ENCODE data around the gene SUSD6.

Gene SUSD6

DNA sequence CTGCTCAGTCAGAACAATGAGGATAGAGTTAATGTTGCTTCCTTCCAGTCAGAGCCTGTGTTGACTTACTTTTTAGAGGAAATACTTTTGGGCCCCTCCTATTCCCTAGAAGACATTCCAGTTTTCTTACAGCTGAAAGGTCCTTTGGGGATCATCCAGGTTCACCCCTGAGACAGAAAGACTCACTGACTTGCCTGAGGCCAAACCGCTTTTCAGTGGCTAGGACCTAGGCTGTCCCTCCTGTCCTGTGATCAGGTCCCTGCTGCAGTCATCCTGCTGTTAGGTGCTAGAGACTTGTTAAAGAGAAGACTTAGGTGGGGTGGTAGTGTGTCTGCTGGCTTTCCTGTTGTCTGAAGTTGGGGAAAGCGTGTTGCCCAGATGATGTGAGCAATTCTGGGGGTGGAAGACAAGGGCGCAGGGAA, 39.6 kb downstream of the SUSD6 start:
- DNase-seq (ENCODE audit: low read depth in 2 of 2) = no peak

DNA sequence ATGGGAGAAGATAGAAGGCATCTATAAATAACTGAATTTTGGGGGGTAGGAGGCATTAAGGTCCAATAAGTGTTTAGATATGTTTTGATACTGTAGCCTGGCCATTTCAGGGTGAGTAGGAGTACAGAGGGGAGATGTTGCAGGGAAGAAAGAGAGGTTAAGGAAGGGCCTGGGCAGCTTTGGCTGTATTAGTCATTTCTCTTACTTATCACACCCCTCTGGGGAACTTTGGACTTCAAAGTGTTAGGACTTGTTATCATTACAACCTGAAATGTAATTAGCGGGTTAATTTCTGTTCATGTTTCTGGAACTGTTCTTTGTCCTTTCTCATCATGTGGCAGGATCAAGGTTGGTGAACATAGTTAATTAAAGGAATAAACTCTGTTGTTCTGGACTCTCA, 40.3 kb downstream of the SUSD6 start:
- no peak for DNase-seq (ENCODE audit: low read depth in 2 of 2)

DNA sequence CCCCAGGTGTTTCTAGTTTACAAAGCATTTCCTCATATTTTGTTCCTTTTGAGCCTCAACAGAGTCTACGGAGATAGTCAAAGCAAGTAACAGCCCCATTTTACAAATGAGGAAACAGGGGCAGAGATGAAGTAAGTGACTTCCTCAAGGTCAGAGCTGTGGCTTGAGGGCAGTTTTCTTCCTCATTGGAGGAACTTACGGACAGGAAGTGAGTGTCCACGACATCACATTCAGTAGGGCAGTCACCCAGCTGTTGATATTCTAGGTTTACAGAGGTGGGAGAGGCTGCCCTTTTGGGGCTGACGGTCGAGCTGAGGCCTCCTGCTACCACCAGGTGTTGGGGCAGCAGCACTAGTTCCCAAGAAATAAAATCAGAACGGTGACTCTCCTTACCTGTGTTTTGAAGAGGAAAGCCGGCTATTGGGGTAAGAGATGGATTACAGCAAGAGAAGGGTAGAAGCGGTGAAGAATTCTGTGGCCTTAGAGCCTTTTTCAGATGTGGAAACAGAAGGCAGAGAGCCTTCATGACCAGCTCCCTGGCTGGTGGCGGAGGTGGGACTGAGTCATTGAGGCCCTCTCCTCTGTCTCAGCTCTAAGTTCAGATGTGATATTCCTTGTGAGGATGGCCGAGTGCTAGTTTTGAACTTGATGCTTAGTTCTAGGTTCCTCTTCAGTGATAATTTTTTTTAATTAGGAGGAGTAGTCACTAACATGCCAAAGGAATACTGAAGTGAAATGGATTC, 41.7 kb downstream of the SUSD6 start:
- no peak for DNase-seq (ENCODE audit: low read depth in 2 of 2)

DNA sequence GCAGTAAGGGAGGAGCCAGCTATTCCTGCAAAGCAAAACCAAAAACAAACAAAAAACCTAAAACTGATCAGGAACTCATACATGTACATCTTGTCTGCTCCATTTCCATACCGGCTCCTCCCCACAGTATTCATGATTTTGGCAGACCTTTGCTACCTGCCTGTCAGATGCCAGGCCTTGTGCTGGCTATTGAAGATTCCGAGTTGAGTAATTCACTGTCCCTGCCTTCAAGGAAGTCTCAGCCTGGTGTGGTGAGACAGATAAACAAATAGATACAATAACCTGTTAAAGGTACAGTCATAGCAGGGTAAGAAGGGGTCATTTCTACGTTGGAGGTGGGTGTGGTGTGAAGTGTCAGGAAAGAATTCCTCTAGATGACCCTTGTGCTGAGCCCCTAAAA, 42.7 kb downstream of the SUSD6 start:
- DNase-seq (ENCODE audit: low read depth in 2 of 2) = no peak

DNA sequence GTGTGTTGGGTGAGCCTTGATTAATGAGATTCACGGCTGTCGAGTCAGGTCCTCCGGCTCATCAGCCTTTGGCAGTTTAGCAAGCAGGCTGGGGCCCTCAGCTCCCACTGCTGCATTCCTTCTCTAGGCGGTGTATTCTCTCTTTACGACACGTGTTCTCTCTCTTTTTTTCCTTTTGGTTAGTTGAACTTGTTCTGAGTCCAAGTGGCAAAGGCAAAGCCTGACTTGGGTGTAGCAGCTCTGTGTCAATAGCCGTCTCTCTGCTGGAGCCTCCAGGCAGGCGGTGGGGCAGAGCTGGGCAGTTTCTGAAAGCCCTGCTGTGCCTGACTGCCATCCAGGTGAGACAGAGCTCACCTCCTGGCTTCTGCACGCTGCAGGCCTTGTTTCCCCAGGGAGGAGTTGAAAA, 46.6 kb downstream of the SUSD6 start:
- DNase-seq (ENCODE audit: low read depth in 2 of 2) = no peak

DNA sequence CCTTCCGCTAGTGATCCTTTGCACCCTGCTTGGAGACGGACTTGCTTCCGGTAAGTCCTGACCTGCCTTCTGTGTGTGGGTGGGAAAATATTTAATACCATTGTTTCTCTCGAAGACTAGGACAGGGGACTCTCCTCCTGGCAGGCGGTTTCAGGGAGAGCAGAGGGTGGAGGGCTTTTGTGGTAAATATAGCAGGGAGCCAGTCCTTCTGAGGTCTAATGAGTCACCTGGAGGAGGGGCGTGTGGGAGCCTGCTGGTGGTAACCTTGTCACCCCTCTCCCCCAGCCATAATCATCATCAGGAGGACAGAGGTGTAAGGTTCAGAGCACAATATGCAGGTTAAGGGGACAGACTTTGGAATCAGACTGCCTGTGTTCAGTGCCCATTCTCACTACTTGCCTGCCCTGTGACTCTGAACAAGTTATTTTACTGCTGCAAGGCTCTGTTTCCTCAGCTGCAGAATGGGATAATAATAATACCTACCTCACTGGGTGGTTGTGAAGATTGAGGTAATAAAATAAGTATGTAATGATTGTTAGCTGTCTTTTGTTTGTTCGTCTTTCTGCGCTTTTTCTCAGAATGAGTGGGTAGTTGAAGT, 47.4 kb downstream of the SUSD6 start:
- DNase-seq (ENCODE audit: low read depth in 2 of 2) = no peak

DNA sequence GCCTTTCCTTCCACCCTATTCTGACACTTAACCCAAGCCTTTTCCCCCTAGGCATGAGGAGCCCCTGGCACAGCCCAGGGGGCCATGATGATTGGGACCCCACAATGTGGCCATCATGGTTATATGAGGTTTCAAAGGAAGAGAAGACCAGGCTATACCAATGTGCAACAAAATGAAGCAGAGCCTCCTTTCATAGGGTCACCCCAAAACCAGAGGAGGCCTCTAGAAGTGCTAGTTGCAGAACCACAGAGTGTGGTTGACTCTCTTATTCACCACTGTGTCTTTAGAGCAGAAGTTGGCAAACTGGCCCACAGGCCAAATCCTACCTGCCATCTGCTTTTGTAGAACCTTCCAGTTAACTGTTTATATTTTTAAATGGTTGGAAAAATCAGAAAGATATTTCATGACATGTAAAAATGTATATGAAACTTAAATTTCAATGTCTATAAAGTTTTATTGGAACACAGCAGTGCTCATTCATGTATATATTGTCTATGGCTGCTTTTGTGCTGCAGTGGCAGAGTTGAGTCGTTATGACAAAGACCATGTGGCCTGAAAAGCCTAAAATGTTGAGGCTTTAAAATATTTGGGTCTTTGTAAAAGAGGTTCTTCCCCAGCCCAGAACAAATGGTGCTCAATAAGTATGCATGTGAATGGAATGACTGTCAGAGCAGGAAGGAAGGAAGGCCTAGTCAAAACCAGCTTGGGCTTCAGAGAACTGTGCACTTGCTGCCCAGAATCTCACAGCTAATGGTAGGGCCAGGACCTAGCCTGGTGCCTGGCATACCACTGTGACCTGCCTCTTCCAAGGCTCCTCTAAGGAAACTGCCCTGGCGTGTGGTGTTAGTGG, 49.2 kb downstream of the SUSD6 start:
- DNase-seq (ENCODE audit: low read depth in 2 of 2) = no peak

DNA sequence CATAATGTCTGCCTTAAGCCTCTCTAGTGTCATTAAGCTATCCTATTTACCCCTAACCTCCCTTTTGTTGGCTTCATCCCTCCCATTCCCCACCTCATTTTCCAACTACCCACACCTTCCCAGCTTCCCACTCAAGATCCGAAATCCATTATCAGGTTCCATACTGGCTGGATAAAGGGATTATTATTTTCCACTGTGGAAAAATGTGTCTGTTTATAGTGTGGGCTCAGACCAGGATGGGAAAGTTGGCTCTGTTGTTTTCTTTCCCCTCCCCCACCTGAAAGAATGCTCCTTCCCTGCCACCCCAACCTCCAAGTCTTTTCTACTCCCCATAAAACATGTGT, 49.8 kb downstream of the SUSD6 start:
- DNase-seq (ENCODE audit: low read depth in 2 of 2) = no peak

DNA sequence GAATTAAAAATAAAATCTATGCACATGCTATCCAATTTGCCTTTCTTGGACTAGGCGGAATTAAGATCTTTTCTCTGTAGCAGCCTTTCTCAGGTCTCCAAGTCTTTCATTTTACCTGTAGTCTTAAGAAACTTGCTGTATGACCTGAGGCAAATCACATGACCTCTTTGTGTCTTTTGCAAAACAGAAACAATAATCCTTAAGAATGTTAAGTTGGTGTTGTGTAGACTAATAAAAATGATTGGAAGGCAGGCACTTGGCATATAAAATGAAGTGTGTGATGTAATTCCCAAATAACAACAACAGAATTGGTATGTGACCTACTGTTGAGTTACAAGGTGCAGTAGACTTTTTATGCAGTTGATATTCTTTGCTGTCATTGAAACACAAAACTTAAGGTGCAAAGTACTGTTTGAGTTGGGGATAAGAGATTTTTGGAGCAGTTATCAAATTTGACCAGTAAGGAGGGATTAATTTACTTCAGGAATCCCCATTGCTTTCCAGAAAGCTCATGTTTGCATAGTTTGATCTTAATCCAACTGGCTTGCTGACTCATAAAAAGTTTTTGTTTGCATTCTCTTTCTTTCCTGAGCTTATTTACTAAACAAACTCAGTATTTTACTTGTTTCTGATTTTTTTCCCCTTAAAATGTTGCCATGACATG, 51.4 kb downstream of the SUSD6 start:
- no peak for DNase-seq (ENCODE audit: low read depth in 2 of 2)

DNA sequence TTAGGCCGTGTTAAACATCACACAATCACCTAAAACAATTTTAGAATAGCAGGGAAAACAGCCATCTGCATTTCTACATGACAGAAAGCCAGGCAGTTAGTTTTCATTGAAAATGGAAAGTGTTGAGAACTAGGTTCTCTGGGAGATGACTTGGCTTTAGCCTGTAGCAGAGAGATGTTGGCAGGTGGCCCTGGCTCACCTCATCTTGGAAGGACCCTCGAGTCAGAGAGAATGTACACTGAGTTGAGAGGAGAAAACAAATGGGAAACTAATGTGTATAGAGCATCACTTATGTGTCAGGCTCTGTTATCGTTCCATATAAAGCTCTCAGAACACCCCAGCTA, 51.9 kb downstream of the SUSD6 start:
- DNase-seq (ENCODE audit: low read depth in 2 of 2) = no peak

DNA sequence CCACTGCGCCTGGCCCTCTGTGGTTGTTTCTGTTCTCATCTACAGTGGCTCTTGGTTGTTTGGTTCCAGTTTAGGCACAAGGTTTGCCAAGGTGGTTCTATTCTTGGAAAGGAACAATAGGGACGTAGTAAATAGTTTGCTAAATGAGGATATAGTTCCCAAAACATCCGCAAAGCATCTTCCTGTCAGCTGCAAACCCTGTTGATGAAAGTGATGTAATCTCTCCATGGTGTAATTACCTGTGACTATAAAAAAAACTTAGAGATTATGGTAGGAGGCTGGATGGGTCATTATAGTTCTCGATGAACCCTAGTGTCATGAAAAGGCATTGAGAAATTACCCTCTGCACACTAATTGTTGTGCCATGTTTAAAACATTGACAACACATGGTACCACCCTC, 52.9 kb downstream of the SUSD6 start:
- DNase-seq (ENCODE audit: low read depth in 2 of 2) = no peak

DNA sequence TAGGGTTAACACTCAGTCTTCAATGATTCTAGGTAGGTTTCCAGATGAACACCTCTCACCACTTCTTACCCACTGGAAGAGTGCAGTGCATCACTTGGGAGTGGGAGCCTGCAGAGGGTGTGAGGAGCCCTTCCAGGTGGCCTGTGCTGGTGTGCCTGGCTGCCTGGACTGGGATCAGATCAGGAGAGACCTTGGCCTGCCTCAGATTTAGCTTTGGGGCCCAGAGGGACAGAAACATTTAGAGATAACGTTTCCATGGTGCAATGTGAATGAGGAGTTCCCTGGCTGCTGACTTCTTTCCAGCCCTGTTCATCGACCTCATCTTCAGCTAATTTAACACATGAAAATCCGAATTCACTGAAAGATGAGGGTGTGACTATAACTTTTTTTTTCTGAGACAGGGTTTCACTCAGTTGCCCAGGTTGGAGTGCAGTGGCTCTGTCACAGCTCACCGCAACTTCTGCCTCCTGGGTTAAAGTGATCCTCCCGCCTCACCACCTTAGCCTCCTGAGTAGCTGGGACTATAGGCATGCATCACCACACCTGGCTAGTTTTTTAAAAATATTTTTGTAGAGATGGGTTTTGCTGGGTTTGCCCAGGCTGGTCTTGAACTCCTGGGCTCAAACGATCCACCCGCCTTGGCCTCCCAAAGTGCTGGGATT, 53.6 kb downstream of the SUSD6 start:
- no peak for DNase-seq (ENCODE audit: low read depth in 2 of 2)

DNA sequence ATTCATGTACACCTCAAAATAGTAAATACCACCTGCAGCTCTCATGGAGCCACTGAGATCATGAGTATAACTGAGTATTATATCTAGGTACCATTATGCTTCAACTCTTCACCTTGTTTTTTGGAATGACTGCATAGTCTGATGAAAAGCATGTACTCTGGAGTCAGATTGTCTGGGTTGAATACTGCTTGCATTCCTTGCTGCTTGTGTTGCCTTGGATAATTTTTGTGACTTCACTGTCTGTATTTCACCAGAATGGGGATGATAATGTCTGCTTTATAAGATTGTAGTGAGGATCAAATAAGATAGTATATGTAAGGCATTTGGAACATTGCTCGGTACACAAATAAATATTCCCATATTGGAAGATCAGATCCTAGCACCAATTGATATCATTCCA, 54.2 kb downstream of the SUSD6 start:
- no peak for DNase-seq (ENCODE audit: low read depth in 2 of 2)

DNA sequence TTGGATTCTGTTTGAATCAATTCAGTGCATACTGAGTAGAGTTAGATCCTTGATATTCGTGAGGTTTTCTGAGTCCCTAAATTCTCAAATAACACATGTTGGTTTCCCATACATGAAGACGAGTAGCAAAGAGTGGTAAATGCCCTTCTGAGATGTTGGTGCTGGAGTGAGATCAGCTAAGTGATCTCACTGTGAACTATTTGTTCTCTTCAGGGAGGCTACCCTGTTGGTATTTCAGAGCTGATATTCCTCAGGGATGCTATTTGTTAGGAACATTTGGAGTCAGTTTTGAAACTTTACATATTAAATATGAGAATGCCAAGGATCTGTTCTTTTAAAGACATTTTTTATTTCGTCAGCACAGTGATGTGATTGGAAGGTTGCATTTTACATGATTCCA, 54.7 kb downstream of the SUSD6 start:
- DNase-seq (ENCODE audit: low read depth in 2 of 2) = no peak

DNA sequence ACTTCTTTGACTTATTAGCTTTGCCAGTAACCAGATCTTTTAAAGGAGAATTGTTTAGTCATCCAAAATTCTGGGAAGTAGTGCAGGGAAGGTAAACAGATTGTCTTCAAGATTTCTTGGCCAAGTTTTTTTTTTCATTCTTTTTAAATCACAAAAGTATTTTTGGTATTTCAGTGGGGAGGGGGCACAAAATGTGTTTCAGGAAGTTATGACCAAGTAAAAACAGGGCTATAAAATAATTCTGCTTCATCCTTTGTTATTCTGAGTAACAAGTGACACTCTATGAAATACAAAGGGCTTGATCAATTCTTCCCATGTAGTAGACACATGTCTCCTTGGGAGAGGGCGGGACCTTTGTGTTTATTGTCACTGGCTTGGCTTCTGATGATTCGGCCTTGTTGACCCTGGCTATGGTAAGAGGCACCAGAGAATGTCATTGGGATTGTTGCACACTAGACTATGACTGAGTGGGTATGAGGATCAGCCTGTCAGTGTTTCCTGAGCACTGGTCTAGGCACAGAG, 55.4 kb downstream of the SUSD6 start:
- DNase-seq (ENCODE audit: low read depth in 2 of 2) = no peak

DNA sequence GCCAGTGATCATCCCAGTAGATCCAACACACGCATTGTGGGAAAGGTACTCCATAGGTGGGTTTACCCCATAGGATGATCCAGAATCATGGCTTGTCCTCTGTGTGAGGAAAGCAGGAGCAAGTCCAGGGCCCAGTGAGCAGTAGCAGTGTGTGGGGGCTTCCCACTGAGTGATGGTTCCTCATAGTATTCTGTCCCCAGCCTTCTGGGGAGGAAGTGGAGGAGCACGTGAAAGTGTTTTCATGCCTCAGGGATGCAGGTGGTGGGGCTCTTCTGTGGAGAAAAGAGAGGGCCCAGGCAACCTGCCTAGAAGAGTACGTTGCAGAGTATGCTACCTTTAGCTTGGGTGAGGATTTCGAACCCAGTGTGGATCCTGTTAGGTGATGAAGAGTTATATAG, 56.5 kb downstream of the SUSD6 start:
- DNase-seq (ENCODE audit: low read depth in 2 of 2) = no peak

DNA sequence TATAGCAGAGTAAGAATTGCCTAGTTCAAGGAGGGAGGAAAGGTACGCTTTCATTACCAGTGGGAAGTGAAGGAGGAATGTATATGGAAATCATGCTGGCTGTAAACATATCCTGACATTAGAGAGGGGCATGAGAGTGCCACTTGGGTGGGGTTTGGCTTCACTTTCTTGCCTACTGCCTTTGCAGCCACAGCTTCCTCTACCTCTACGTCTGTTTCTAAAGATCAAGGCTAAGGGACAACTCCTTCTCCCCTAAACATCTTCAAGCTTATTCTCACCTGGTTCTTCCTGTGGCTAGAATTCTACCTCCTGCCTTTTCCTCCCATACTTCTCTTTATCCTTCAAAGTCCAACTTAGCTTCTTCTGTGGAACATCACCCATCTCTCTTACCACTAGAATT, 58.0 kb downstream of the SUSD6 start:
- no peak for DNase-seq (ENCODE audit: low read depth in 2 of 2)

DNA sequence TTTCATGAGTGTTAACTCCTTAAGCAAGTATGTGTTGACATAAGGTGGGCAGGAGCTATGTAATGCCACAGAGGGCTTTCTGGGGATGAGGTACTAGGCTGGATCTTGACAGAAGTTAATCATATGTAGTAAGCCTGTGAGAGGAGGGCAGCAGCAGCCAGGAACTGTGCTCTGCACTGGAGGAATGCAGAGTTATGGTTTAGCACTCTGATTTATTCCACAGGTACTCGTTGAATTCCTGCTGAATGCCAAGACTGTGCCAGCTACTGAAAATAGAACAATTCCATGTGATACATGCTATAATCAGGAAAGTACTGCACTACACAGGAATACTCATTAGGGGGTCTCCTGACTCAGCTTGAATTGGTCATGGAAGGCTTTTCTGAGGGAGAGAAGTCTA, 58.7 kb downstream of the SUSD6 start:
- DNase-seq (ENCODE audit: low read depth in 2 of 2) = no peak

DNA sequence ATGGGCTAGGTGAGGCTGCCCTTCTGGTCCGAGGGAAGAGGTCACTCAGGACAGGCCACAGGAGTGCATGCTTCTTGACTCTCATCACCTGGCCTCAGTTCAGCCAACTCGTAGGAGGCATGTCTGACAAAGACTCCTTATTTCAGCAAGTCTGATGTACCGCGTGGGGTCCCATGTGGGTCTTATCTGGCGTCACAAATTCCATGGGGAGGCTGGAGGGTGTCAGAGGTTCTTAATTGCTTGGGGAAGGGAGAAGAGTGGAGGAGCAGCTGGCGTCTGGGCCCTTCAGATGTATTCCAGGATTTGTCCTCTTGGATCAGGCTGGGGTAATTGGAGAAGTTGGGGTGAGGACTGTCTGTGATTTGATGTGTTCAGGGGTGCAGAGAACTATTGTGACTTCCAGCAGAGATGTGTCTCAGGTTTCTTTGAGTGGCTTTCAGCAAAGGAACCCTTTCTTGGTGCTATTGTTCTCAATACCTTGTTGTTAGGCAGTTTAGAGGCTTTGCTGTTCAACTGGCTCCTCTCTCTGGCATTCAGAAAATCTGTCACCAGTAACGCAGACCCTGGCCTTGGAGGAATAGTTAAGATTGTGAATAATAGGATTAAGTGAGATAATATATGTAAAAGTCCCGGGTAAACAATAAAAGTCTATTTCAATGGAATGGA, 60.1 kb downstream of the SUSD6 start:
- no peak for DNase-seq (ENCODE audit: low read depth in 2 of 2)

DNA sequence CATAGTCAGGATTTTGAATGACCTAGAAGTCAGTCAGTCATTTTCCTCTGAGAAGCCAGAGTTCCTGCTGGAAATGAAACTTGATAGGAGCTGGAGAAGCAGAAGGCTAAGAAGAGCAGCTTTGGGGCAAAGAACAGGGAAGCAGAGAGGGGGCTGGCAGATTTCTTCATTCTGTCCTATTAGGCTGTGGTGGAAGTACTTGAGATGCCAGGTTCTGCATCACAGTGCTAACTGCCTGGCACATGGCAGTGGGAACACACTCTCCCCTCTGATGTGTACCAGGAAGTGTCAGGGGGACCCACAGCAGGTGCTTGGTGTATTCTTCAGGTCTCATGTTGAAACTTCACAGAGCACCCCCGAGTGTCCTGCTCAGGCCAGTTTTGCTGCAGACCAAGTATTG, 61.0 kb downstream of the SUSD6 start:
- no peak for DNase-seq (ENCODE audit: low read depth in 2 of 2)

DNA sequence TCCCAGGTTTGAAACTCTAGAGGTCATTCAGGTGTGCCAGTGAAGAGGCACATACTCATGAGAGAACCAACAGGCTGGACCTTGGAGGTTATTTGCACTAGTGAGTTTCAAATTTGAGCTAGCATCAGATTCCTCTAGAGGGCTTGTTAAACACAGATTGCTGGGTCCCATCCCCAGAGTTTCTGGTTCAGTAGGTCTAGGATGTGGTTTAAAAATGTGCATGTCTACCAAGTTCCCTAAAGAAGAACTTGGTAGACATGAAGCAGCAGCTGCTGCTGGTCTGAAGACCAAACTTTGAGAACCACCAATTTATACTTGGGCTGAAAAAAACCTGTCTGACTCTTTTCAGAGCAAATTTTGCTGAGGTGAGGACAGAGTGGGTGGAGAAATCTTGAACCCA, 61.7 kb downstream of the SUSD6 start:
- DNase-seq (ENCODE audit: low read depth in 2 of 2) = no peak

Data from activated CD4-positive, alpha-beta T cell treated with anti-CD3 and anti-CD28 coated beads for 24 hours (primary cell).